Measurements from ENCODE around the gene ZNF678.

GRCh38 chr1:227532019-227532619 is 31.2 kb upstream of the ZNF678 start:
- TF ChIP-seq CSDC2 (CRISPR knock-in tag; IDR thresholded peaks at IDR 0.05), result no peak
- no peak for TF ChIP-seq ESRRG (CRISPR knock-in tag; IDR thresholded peaks at IDR 0.05)
- no peak for TF ChIP-seq ZNF8 (CRISPR knock-in tag; IDR thresholded peaks at IDR 0.05)
- no peak for TF ChIP-seq ZNF565 (CRISPR knock-in tag; conservative IDR thresholded peaks at IDR 0.05; ENCODE audit: low read depth)
- TF ChIP-seq SNAI2 (CRISPR knock-in tag; IDR thresholded peaks at IDR 0.05), result no peak
- no peak for TF ChIP-seq TCF4 (CRISPR knock-in tag; IDR thresholded peaks at IDR 0.05; ENCODE audit: borderline replicate concordance)
